Endothelial cell of umbilical vein (primary cell): ENCODE data around the gene HCLS1. TPM values are rescaled to one million over a fixed set of nuclear protein-coding genes. Genes with fewer than 3 reads are reported as not detected.

Source experiments
- BruUV-seq: library from RNA; stranded (reverse); fragments of 400-500 nt; replicated peaks from 2 replicates; lab custom pipeline; 2021; lab: Mats Ljungman, UMichigan
- CTCF ChIA-PET: fragments of 300-600, 350-600 bp; sonication (Branson Sonifier 250); formaldehyde crosslinking; loops from one replicate; lab custom pipeline; 2021; ENCODE audit warnings: antibody characterized with exemption, inconsistent platforms; lab: Charles Lee
- POLR2A ChIA-PET: fragments of 300-600, 350-600 bp; sonication (Branson Sonifier 250); formaldehyde crosslinking; loops from one replicate; lab custom pipeline; 2021; ENCODE audit warnings: antibody characterized with exemption, inconsistent platforms; lab: Charles Lee
- DNase-seq: peaks from one replicate; pipeline ENCODE4 v3.0.0-alpha.2; 2011; ENCODE audit warnings: low read depth, low spot score
- FAIRE-seq: peaks from 2 replicates; lab custom pipeline; 2011; peaks lifted over from hg19 to GRCh38; lab: Jason Lieb, UNC
- H2AFZ ChIP-seq: 2 replicates; pipeline ENCODE4 v1.6.0; 2012; ENCODE audit warnings: low read depth, low read length, control low read depth, inconsistent platforms
- H3K27ac ChIP-seq: 2 replicates; pipeline ENCODE4 v1.5.1; 2011; ENCODE audit warnings: low read depth, mild to moderate bottlenecking, control low read depth, low read length, moderate library complexity; ENCODE audit not compliant: insufficient read depth
- H3K27me3 ChIP-seq, 2 experiments: 2 replicates each; pipeline versions ENCODE4 v1.6.0 to v1.6.1; 2011; ENCODE audit warnings: low read length in 2 of 2, mixed read lengths in 1 of 2; ENCODE audit not compliant: control insufficient read depth in 2 of 2, insufficient read depth in 2 of 2
- H3K36me3 ChIP-seq, 2 experiments: 2 replicates in 1 of 2; 3 replicates in 1 of 2; pipeline ENCODE4 v1.5.1; 2011; ENCODE audit warnings: low read length in 2 of 2, mild to moderate bottlenecking in 1 of 2, moderate library complexity in 1 of 2; ENCODE audit not compliant: control insufficient read depth in 2 of 2, insufficient read depth in 2 of 2; ENCODE audit errors: extremely low read depth in 1 of 2
- H3K4me1 ChIP-seq: 3 replicates; pipeline ENCODE4 v1.5.1; 2011; ENCODE audit warnings: mild to moderate bottlenecking, low read length; ENCODE audit not compliant: control insufficient read depth, insufficient read depth; ENCODE audit errors: extremely low read depth
- H3K4me2 ChIP-seq: 2 replicates; pipeline ENCODE4 v1.6.1; 2011; ENCODE audit warnings: low read length, control low read depth, mixed read lengths; ENCODE audit not compliant: insufficient read depth
- H3K4me3 ChIP-seq, 3 experiments: fragments of 200-600 bp in 1 of 3; sonication (generic), shearing (Covaris generic) in 1 of 3; replicated peaks in 1 of 3; 2 replicates each; pipeline ENCODE4 v1.5.1; 2011 to 2016; ENCODE audit warnings: control low read depth in 3 of 3, low read length in 3 of 3, mild to moderate bottlenecking in 2 of 3, inconsistent platforms in 1 of 3, low read depth in 1 of 3, moderate library complexity in 1 of 3; ENCODE audit not compliant: insufficient read depth in 1 of 3
- H3K79me2 ChIP-seq: 2 replicates; pipeline ENCODE4 v1.6.0; 2012; ENCODE audit warnings: low read length, inconsistent platforms; ENCODE audit not compliant: control insufficient read depth, insufficient read depth
- H3K9ac ChIP-seq: replicated peaks from 2 replicates; pipeline ENCODE3; 2011; ENCODE audit warnings: low read length, control low read depth; ENCODE audit not compliant: insufficient read depth; ENCODE audit errors: extremely low read depth
- H3K9me1 ChIP-seq: replicated peaks from 3 replicates; pipeline ENCODE4 v1.6.0; 2011; ENCODE audit warnings: mild to moderate bottlenecking, low read length; ENCODE audit not compliant: control insufficient read depth, insufficient read depth; ENCODE audit errors: extremely low read depth
- H3K9me3 ChIP-seq: replicated peaks from 2 replicates; pipeline ENCODE4 v1.5.1; 2012; ENCODE audit warnings: low read length, inconsistent platforms; ENCODE audit not compliant: control insufficient read depth, insufficient read depth
- H4K20me1 ChIP-seq: replicated peaks from 2 replicates; pipeline ENCODE3; 2011; ENCODE audit warnings: mild to moderate bottlenecking, low read length; ENCODE audit not compliant: control insufficient read depth, insufficient read depth; ENCODE audit errors: extremely low read depth
- CTCF ChIP-seq, 2 donors: IDR thresholded peaks; 1 replicate in 1 of 2; 2 replicates in 1 of 2; pipeline ENCODE4 v1.5.1; 2011; ENCODE audit warnings: low read length in 2 of 2, mild to moderate bottlenecking in 2 of 2, moderate library complexity in 2 of 2, control low read depth in 1 of 2, inconsistent platforms in 1 of 2, low read depth in 1 of 2; ENCODE audit not compliant: insufficient read depth in 1 of 2; ENCODE audit errors: extremely low read depth in 1 of 2
- EZH2 ChIP-seq: IDR thresholded peaks from 2 replicates; pipeline ENCODE4 v1.6.1; 2012; ENCODE audit warnings: borderline replicate concordance, low read depth, mild to moderate bottlenecking, moderate library complexity, low read length, inconsistent platforms; ENCODE audit not compliant: severe bottlenecking
- FOS ChIP-seq: IDR thresholded peaks from 2 replicates; pipeline ENCODE4 v1.6.1; 2011; ENCODE audit warnings: mild to moderate bottlenecking, low read length, moderate library complexity, borderline replicate concordance; ENCODE audit not compliant: insufficient read depth
- GATA2 ChIP-seq: IDR thresholded peaks from 2 replicates; pipeline ENCODE4 v1.7.0; 2011; ENCODE audit warnings: low read depth, mild to moderate bottlenecking, moderate library complexity, mixed read lengths, low read length; ENCODE audit not compliant: insufficient read length, insufficient read depth
- JUN ChIP-seq: IDR thresholded peaks from 2 replicates; pipeline ENCODE4 v1.6.1; 2011; ENCODE audit warnings: borderline replicate concordance, low read depth; ENCODE audit not compliant: insufficient read length, insufficient read depth
- MAX ChIP-seq: IDR thresholded peaks from 2 replicates; pipeline ENCODE4 v1.6.1; 2011; ENCODE audit not compliant: insufficient read depth, insufficient read length
- MYC ChIP-seq: IDR thresholded peaks from one replicate; pipeline ENCODE4 v1.6.1; 2011; ENCODE audit warnings: mild to moderate bottlenecking, low read depth, low read length
- POLR2A ChIP-seq: IDR thresholded peaks from 2 replicates; pipeline ENCODE4 v1.6.1; 2012; ENCODE audit warnings: low read depth, mild to moderate bottlenecking, control low read depth, low read length
- POLR2AphosphoS5 ChIP-seq: IDR thresholded peaks from 2 replicates; pipeline ENCODE4 v1.6.1; 2012; ENCODE audit warnings: low read depth, mild to moderate bottlenecking, control low read depth, low read length, moderate library complexity; ENCODE audit not compliant: insufficient read depth
- dilution Hi-C: fragments of 300-500 bp; cut with MboI; formaldehyde crosslinking; loops from one replicate; pipeline ENCODE4 v1.15.0; 2019; ENCODE audit warnings: low sequenced_read_pairs; ENCODE audit not compliant: extremely low pct_ligation_motif_present
- intact Hi-C: fragments of 100-400 bp; cut with micrococcal nuclease; formaldehyde crosslinking; loops from one replicate; pipeline ENCODE4 v1.10.0; 2022
- polyA plus RNA-seq, 4 experiments: library from polyadenylated mRNA; depleted of rRNA in 3 of 4; stranded (reverse) in 3 of 4; unstranded in 1 of 4; fragments of >200 nt; gene quantifications; 2 replicates each; pipeline versions ENCODE4 v1.2.1 to v1.2.3, GENCODE V29; 2011 to 2012; ENCODE audit warnings: missing spikeins in 1 of 4
- total RNA-seq: library from RNA; stranded (reverse); gene quantifications from 2 replicates; pipeline ENCODE4 v1.2.3, GENCODE V29; 2021

Gene HCLS1
- total and polyA plus RNA-seq, 2 donors (not counting 3 experiments of a cell fraction or from before 2014, with no cell fraction given): 51.9 to 63.5 TPM

GRCh38 chr3:121681792-121682191, 21.1 kb upstream of the HCLS1 start:
- CTCF ChIA-PET: interaction anchor here (1.0 to 1.8 kb wide), 6 partner anchors 10 to 46 kb away, joined by 3 to 9 read pairs (median 4); partner anchors contain the start of gene HCLS1
- dilution Hi-C loops: no loop called here
- H3K9me3 ChIP-seq: no peaks in the 10 kb centered on the region
- H3K36me3 ChIP-seq: peaks cover 0 to 11% of the 10 kb centered on the region in 2 experiments
- intact Hi-C loops: no loop called here
- H3K4me2 ChIP-seq: no peak overlapping the region
- FAIRE-seq: no peak
- no peak overlapping the region for H3K9ac ChIP-seq
- H3K9me1 ChIP-seq: peaks cover 2% of the 10 kb centered on the region
- no peak overlapping the region for H2AFZ ChIP-seq
- POLR2A ChIA-PET: no interaction called here
- H3K79me2 ChIP-seq: no peaks in the 10 kb centered on the region
- H3K27me3 ChIP-seq: no peaks in the 10 kb centered on the region
- no TSS peak for BruUV-seq
- H3K4me1 ChIP-seq: no peaks in the 10 kb centered on the region
- TF ChIP-seq JUN (no peak), POLR2AphosphoS5 (no peak), EZH2 (no peak), GATA2 (no peak), MYC (no peak), MAX (no peak), FOS (no peak), CTCF (IDR thresholded peaks at IDR 0.05; ENCODE audit: extremely low read depth in 1 of 2, insufficient read depth in 1 of 2, low read depth in 1 of 2, low read length in 2 of 2) (no peak), POLR2A (no peak)
- no peak overlapping the region for H3K27ac ChIP-seq
- H3K4me3 ChIP-seq: no peak overlapping the region
- peaks cover 2% of the 10 kb centered on the region for H4K20me1 ChIP-seq
- DNase-seq: no peak
